Measurements from ENCODE around the gene WNT2. TPM values are rescaled to one million over a fixed set of nuclear protein-coding genes. Genes with fewer than 3 reads are reported as not detected.
"Not testable (repeated sequence)": the region's sequence is repeated elsewhere in the genome, so short reads cannot be mapped to it uniquely, and the experiment has no call there.

WNT2 gene
- total RNA-seq, 1 donor from 2014 or later, result not detected

GRCh38 chr7:117308891-117309290 lies 14.0 kb downstream of the WNT2 start:
- Mint-ChIP-seq H3K27ac (ENCODE audit: unreplicated experiment) (no peak overlapping the region), H3K4me3 (no peak overlapping the region), H3K4me1 (peaks cover 6% of the 10 kb centered on the region), H3K9me3 (peaks cover 6% of the 10 kb centered on the region), H3K27me3 (ENCODE audit: low read depth) (no peaks in the 10 kb centered on the region), H3K36me3 (ENCODE audit: low read depth) (peaks cover 2% of the 10 kb centered on the region)
- DNase-seq (ENCODE audit: low read depth, low spot score), result no peak
- no peak for TF ChIP-seq CTCF (conservative IDR thresholded peaks at IDR 0.05)

GRCh38 chr7:117302396-117302795 lies 20.5 kb downstream of the WNT2 start:
- Mint-ChIP-seq H3K27ac (ENCODE audit: unreplicated experiment) (no peak overlapping the region), H3K4me1 (peaks cover 6% of the 10 kb centered on the region), H3K36me3 (ENCODE audit: low read depth) (peaks cover 2% of the 10 kb centered on the region), H3K27me3 (ENCODE audit: low read depth) (no peaks in the 10 kb centered on the region), H3K9me3 (peaks cover 9% of the 10 kb centered on the region), H3K4me3 (no peak overlapping the region)
- DNase-seq (ENCODE audit: low read depth, low spot score), result no peak
- TF ChIP-seq CTCF (conservative IDR thresholded peaks at IDR 0.05), result no peak

- H3K27ac Mint-ChIP-seq (ENCODE audit: unreplicated experiment); H3K4me3 Mint-ChIP-seq; H3K36me3 Mint-ChIP-seq (ENCODE audit: low read depth); DNase-seq (ENCODE audit: low read depth, low spot score); H3K27me3 Mint-ChIP-seq (ENCODE audit: low read depth); H3K4me1 Mint-ChIP-seq; H3K9me3 Mint-ChIP-seq: not testable (repeated sequence)
Measured at GRCh38 chr7:117300506-117300905, 22.4 kb downstream of the WNT2 start.

GRCh38 chr7:117297606-117298005 lies 25.3 kb downstream of the WNT2 start:
- no peak overlapping the region for H3K4me3 Mint-ChIP-seq
- no peak for TF ChIP-seq CTCF (conservative IDR thresholded peaks at IDR 0.05)
- H3K9me3 Mint-ChIP-seq, result no peaks in the 10 kb centered on the region
- DNase-seq (ENCODE audit: low read depth, low spot score), result no peak
- H3K36me3 Mint-ChIP-seq (ENCODE audit: low read depth), result no peaks in the 10 kb centered on the region
- no peaks in the 10 kb centered on the region for H3K4me1 Mint-ChIP-seq
- no peaks in the 10 kb centered on the region for H3K27me3 Mint-ChIP-seq (ENCODE audit: low read depth)
- no peak overlapping the region for H3K27ac Mint-ChIP-seq (ENCODE audit: unreplicated experiment)

GRCh38 chr7:117296066-117296465 lies 26.8 kb downstream of the WNT2 start:
- no peak overlapping the region for H3K27ac Mint-ChIP-seq (ENCODE audit: unreplicated experiment)
- H3K4me3 Mint-ChIP-seq, result no peak overlapping the region
- no peaks in the 10 kb centered on the region for H3K36me3 Mint-ChIP-seq (ENCODE audit: low read depth)
- H3K27me3 Mint-ChIP-seq (ENCODE audit: low read depth), result no peaks in the 10 kb centered on the region
- no peak for DNase-seq (ENCODE audit: low read depth, low spot score)
- no peak for TF ChIP-seq CTCF (conservative IDR thresholded peaks at IDR 0.05)
- no peaks in the 10 kb centered on the region for H3K9me3 Mint-ChIP-seq
- H3K4me1 Mint-ChIP-seq, result no peaks in the 10 kb centered on the region

- Mint-ChIP-seq H3K9me3 (peaks cover 3% of the 10 kb centered on the region), H3K27me3 (ENCODE audit: low read depth) (no peaks in the 10 kb centered on the region), H3K36me3 (ENCODE audit: low read depth) (no peaks in the 10 kb centered on the region), H3K4me1 (peaks cover 5% of the 10 kb centered on the region), H3K27ac (ENCODE audit: unreplicated experiment) (no peak overlapping the region), H3K4me3 (no peak overlapping the region)
- DNase-seq (ENCODE audit: low read depth, low spot score), result no peak
- TF ChIP-seq CTCF (conservative IDR thresholded peaks at IDR 0.05), result no peak
Measured at GRCh38 chr7:117285826-117286225, 37.0 kb downstream of the WNT2 start.
